Stimulated activated CD8-positive, alpha-beta memory T cell treated with anti-CD3 and anti-CD28 coated beads, Interleukin-4, amount 100 ng/mL, for 4 hours (primary cell): ENCODE results near the gene PUS3.
A peak's percentile ranks its signal among the peaks of the same experiment; 100 is the strongest.

ENCODE experiments used
- DNase-seq, 2 donors: peaks; one replicate each; pipeline ENCODE4 v3.0.0-alpha.2; 2020; ENCODE audit warnings: low read depth in 2 of 2, low spot score in 1 of 2

Gene PUS3

DNA sequence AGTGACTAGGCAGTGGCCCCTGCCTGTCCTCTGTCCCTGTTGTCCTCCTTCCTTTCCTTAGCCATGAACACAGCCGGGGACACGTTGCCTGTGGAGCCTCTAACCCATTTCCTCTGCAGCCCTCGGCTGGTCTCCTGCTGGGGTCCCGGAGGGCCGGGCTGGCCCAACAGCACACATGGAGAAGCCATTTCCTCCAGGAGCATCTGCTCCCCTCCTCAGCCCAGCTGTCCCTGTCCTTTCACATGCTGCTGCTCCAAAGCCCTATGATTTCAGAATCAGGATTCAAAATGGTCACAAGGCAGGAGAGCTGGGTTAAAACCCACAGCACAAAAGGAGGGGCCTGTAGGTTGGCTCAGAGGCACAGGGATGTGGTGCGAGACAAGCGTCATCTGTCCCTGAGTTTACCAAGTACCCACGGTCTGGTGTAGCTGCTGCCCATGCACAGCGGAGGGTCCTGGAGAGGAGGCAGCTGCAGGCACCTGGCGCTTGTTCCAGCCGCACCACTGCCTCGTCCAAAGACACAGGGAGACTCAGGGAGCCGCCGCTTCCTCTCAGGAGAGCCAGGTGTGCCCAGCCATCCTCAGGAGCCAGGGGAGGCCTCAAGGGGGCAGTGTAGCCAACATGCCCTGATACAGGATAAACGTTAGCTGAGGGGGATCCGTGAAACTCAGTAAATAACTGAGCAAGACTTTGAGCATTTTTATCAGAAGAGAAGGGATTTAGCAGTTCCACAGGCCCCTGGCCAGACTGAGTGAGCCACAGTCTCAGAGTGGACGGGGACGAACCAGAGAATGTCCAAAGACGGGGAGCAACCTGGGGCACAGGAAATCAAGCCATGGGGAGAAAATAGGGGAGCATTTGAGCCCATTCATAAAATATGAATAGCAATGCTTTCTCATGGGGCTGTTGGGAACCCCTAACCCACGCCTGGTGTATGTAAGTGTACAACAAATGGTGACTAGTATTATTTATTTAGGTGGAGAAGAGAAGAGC lies 38.9 kb upstream of the PUS3 start:
- DNase-seq, result peak in 1 of 2 donors; percentile 5

DNA sequence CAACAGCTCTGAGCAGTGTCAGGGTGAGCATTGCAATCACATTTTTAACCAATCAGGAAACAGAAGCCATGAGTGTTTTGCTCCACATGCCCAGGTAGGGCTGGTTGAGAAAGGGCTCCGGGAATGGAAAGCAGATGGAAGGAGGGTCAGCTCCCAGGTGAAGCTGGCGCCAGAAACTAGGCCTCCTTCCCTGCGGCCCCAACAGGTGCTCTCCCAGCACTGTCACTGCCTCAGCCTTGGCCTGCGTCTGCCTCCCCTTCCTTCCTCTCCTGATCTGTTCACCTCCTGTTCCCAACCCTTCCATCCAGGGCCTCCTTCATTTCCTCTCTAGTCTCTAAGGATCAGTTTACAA lies 38.2 kb upstream of the PUS3 start:
- no peak for DNase-seq

DNA sequence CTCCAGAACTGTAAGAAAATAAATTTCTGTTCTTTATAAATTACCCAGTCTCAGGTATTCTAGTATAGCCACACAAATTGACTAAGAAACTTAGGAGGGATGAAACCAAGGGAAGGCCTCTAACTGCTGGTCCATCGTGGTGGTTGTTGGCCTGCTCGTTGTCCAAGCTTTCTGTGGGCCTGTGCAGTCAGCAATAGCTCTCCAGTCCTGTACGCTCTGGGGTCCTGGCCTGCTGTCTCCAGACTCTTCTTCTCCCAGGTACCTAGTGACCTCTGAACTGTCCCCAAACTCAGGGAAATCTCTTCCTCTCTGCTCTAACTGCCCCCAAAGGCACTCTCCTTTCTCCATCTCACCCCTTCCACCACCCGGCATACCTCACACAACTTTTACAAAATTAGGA lies 37.1 kb upstream of the PUS3 start:
- no peak for DNase-seq

- DNase-seq, result no peak
Observed at GRCh38 chr11:125939081-125939521, 36.1 kb upstream of the PUS3 start.

GRCh38 chr11:125938418-125938817 lies 35.4 kb upstream of the PUS3 start:
- no peak for DNase-seq

DNA sequence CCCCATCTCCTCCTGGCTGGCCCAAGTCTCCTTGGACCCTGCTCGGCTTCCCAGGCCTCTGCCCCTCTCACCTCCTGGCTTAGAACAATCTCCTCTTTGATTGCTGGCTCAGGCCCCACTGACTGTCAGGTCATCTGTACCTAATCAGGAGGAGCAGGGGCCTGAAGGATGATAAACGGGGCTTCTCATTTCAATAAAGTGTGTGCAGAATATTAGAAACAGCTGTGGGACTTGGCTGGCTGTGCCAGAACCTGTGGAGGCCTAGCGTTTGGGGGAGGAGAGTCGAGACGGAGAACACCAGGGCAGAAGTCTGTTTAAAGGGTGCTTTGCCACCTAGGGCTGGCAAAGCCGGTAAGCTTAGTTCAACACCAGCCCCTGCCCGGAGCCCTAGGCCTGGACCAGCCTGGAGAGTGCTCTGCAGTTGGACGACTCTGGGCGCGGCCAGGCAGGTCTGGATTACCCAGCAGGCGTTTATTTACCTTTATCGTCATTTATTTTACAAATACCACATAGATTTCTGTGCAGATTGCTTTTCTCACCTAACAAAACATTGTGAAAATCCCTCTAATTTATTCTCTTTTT lies 32.7 kb upstream of the PUS3 start:
- no peak for DNase-seq

- no peak for DNase-seq
Observed at GRCh38 chr11:125935056-125935455, 32.0 kb upstream of the PUS3 start.

GRCh38 chr11:125934473-125934872 lies 31.5 kb upstream of the PUS3 start:
- no peak for DNase-seq

DNA sequence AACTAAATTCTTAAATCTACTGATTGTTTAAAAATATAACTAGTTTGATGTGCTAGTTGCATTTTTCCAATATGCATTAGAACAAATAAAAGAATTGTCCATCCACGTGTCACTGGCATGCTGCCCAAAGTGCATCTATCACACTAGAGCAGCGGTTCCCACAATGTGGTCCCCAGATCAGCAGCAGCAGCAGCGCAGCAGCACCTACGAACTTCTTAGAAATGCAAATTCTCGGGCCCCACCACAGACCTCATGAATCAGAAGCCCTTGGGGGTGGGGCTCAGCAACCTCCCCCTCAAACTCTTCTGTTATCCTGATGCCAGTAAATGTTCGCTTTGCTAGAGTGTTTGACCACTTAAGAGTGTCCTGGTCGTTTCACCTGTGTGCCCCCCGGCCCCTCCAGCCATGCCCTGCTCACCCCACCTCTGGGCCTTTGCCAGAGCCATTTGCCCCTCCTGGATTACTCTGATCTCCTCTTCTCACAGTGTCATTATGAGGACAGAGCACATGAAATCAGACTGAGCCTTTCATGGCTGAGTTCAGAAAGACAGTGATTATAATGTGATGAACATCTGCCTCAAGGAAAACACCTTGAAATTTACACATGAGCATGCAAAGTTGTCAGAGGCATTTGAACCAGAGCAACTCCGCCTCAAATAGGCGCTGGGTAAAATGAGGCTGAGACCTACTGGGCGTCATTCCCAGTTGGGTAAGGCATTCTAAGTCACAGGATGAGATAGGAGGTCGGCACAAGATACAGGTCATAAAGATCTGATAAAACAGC lies 30.2 kb upstream of the PUS3 start:
- DNase-seq, result no peak

DNA sequence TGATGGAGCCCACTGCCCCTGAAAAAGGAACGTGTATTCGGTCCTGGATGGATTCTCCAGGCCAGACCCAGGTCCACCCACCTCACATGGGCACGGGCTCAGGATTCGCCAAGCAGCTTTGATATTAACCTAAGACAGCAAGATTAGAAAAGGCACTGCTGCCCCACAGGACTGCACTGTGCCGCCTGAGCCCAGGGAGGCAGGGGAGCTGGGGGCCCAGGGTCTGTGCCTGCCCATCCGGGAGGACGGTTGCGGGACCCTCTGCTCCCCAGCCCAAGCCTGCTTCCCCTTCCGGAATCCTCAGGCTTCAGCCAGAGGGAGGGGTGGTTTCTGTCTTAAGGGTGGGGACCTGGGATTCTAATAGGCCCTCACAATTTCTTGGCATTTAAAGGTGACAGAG lies 29.3 kb upstream of the PUS3 start:
- no peak for DNase-seq

DNA sequence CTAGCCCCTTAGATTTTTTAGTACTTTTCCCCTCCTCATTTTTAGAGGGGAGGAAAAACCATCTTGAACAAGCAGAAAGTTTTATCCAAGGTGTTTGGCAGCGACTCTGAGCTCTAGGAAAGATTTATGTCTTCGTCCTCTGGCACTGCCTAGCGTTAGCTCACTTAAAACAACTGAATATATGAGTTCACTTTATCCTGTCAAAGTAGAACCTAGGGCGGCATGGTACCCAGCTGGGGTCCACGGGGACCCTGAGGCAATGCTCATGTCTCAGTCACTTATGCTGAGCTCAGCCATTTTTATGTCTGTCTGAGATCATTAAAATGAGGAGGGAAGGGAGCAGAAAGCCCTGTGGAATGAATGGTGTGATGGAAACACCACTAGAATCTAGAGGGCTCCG lies 28.7 kb upstream of the PUS3 start:
- DNase-seq, result no peak

DNA sequence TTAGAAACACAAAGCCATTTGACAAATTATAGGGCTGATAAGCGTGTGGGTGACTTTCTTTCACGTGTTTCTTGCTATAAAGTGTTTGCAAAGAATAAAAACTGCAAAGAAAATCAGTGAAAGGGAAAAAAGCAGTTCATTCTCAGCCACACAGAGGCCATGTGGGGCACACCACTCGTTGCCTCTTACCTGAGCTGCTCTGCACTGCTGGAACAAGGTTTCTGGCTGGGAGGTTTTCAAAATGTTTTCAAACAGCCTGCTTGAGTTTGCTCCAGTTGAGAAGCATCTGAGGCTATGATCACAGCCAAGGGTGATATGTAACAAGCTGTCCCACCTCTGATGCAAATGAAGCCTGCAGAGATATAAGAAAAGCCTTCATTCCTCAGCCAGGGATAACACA lies 28.1 kb upstream of the PUS3 start:
- no peak for DNase-seq

DNA sequence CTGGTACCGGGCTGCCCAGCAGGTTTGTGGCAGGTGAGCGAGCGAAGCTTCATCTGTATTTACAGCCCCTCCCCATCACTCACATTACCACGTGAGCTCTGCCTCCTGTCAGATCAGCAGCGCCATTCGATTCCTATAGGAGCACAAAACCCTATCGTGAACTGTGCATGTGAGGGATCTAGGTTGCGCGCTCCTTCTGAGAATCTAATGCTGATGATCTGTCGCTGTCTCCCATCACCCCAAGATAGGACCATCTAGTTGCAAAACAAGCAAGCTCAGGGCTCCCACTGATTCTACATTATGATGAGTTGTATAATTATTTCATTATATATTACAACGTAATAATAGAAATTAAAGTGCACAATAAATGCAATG lies 27.1 kb upstream of the PUS3 start:
- DNase-seq, result no peak

- no peak for DNase-seq
Observed at GRCh38 chr11:125929445-125930075, 26.6 kb upstream of the PUS3 start.

GRCh38 chr11:125926682-125927081 lies 23.7 kb upstream of the PUS3 start:
- no peak for DNase-seq

DNA sequence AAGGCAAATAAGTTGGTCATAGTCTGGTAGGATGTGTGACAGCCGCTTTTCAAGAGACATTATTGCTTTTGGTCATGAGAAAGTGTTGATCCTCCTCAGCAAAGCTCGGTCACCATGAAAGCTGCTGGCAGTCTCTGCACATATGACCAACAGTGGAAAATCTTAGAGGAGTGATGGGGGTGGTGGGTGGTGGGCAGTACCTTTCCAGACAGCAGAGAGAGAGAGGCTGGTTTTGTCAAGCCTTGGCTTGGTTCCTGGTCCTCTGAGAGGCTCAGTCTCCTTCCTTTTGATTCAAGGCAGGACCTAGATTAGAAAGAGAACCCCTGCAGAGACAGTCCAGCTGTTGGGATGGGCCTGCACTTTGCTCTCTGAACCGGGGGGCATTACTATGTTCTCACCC lies 22.8 kb upstream of the PUS3 start:
- no peak for DNase-seq

DNA sequence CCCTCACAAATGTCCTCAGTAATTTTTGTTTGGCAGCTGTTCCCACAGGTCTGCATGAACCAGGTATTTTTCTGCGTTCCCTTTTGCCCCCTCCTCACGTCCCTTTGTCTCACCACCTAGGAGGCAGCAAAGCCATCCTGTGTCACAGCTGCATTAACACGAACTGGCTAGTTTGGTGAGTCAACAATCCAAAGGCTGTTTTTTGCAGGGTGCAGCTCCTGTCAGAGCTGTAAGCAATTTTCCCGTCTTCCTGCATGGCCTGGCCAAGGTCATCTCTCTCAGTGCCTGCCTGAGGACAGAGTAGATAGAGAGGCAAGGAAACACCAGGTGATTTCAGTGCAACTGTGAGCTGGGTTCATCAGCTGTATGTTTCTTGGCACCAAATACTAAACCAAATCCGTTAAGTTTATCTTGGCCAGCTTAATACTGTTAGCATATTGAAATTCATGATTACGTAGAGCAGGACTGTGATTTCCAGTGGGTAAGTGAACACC lies 22.3 kb upstream of the PUS3 start:
- DNase-seq, result no peak

DNA sequence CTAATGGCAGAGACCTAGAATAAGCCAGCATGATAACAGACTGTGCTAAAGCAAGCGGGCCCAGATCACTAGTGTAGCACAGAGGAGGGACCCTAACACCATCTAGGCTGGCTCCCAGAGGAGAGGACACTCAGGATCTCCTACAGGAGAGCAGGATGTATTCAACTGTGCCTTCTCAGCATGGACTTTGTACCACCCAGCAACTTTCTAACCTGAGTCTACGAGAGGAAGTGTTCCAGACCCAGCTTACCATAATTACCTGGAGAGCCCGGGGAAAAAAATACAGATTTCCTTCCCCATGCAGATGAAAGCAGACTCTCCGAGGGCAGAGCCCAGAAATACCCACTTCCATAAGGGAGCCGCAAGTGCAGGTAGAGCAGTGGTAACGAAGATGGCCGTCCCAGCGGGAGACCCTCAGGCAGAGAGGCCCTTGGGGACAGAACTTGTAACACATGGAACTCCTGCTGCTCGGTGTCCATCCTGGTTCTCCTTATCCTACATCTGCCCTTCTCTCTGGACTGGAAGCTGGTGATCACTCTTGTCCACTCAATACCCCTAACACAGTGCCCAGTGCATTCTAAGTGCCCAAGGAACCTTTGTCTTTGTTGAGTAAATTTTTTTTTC lies 21.5 kb upstream of the PUS3 start:
- DNase-seq, result no peak

DNA sequence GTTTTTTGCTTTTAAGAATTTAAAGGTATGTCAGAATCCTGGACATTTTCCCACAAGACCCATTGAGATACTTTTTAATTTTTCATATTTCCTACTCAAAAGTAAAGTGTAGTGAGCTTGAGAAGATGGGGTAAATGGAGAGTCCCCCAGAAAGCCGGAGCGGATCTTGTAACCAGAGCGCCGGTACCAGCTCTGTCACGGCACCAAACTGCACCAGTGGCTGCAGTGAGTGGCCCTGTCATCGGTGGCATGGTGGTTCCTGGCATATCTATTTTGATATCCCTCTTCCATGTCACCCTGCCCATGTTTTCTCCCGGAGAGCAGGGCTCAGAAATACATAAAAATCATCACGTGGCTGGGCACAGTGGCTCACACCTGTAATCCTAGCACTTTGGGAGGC lies 20.6 kb upstream of the PUS3 start:
- no peak for DNase-seq

GRCh38 chr11:125923012-125923579 lies 20.1 kb upstream of the PUS3 start:
- DNase-seq, result peak in 1 of 2 donors; percentile 22

DNA sequence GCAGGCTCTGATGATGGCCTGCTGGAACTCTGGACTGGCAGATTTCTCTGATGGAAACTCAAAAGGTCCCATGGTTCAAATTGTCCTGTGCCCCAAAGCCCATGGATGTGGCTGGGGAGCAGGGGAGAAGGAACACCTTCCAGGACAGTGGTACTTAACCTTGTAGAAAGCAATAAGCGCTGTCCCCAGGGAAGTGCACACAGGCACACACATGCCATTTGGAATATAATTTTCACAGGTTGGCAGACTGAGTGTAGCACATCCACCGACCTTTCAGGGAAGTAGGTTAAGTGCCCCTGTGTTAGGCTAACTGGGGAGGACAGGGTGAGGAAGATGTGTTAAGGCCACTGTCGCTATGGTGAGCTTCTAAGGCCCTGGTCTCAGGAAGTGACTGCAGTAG lies 19.1 kb upstream of the PUS3 start:
- DNase-seq, result no peak
